Ovary (tissue), 9 donors: ENCODE measurements around the gene IFIT2. TPM values are rescaled to one million over a fixed set of nuclear protein-coding genes. Genes with fewer than 3 reads are reported as not detected.
"Not testable (repeated sequence)": the region's sequence is repeated elsewhere in the genome, so short reads cannot be mapped to it uniquely, and the experiment has no call there.

ENCODE experiments used
- DNase-seq, 5 donors: peaks; one replicate each; pipeline ENCODE4 v3.0.0-alpha.2; 2019 to 2020
- H3K27ac ChIP-seq, 2 donors: fragments of 200-600 bp; one replicate each; pipeline versions ENCODE4 v1.5.1 to v1.8.0; 2019 to 2022
- H3K27me3 ChIP-seq: fragments of 200-600 bp; one replicate; pipeline ENCODE4 v1.8.0; 2022
- H3K36me3 ChIP-seq: fragments of 200-600 bp; sonication (generic); one replicate; pipeline ENCODE4 v1.5.1; 2019
- H3K4me1 ChIP-seq: one replicate; pipeline ENCODE4 v1.8.1; 2013; ENCODE audit warnings: mild to moderate bottlenecking, moderate library complexity; ENCODE audit not compliant: insufficient read depth
- H3K4me3 ChIP-seq: fragments of 200-600 bp; sonication (generic); one replicate; pipeline ENCODE4 v1.5.1; 2017
- H3K9me3 ChIP-seq, 2 donors: fragments of 200-600 bp in 1 of 2; sonication (generic) in 1 of 2; one replicate each; pipeline versions ENCODE4 v1.5.1 to v1.8.1; 2013 to 2019; ENCODE audit warnings: mild to moderate bottlenecking in 1 of 2, moderate library complexity in 1 of 2
- EP300 ChIP-seq: sonication (generic); formaldehyde crosslinking; IDR thresholded peaks from one replicate; pipeline ENCODE4 v1.6.1; 2017; ENCODE audit warnings: antibody characterized with exemption
- POLR2A ChIP-seq: fragments of 450-650 bp; IDR thresholded peaks from one replicate; pipeline ENCODE4 v1.6.1; 2017; ENCODE audit warnings: antibody characterized with exemption, mild to moderate bottlenecking, moderate library complexity
- WGBS, 3 donors: extraction: QIAGEN DNeasy Blood & Tissue Kit in 1 of 3; methylation state at CpG; one replicate each; pipeline versions ENCODE4 v1.1.5 to v1.1.7; 2013 to 2017; 5-methylcytosine and 5-hydroxymethylcytosine counted together
- intact Hi-C, 4 donors: fragments of 100-400 bp; cut with DNase I; formaldehyde crosslinking; loops; one replicate each; pipeline versions ENCODE4 v1.11.0 to v1.15.1; 2022 to 2023
- polyA plus RNA-seq, 2 donors: library from polyadenylated mRNA; stranded (reverse); fragments of 200-250 nt in 1 of 2; fragments of 350-450 nt in 1 of 2; fragmentation: Illumina TruSeq in 1 of 2; extraction: RNeasy Lipid Tissue Mini Kit (QIAGEN cat#74804) in 1 of 2; gene quantifications; one replicate each; pipeline ENCODE4 v1.2.3, GENCODE V29; 2013 to 2014
- total RNA-seq, 7 donors: library from RNA; depleted of rRNA in 2 of 7; stranded (reverse); fragments of >200 nt in 2 of 7; fragmentation: NEBNext Ultra II Directional in 3 of 7; extraction: Animal tissue kit (Norgen Biotek cat#: 25700) in 3 of 7; gene quantifications; one replicate each; pipeline versions ENCODE4 v1.1.0 to v1.2.4, GENCODE V29; 2016 to 2023
- TF ChIP-seq, protein P1 (sequence below), 3 donors: fragments of 450-650 bp in 2 of 3; fragments of 200-600 bp in 1 of 3; IDR thresholded peaks; one replicate each; pipeline versions ENCODE4 v1.5.1 to v1.8.0; 2016 to 2022; ENCODE audit warnings: antibody characterized with exemption in 3 of 3, mild to moderate bottlenecking in 1 of 3
- donor health status: DM: no; HTN: no; CAD: no; lungs with moderate emphysema.
- donor health status: DM: no; HTN: no; CAD: no.
- donor health status: Bipolar disorder and iron deficiency.
- donor health status: DM: yes; HTN: yes; CAD: no.
- donor health status: DM: no; HTN: no; CAD: no.
- donor health status: DM: yes; HTN: yes; CAD: no.

The IFIT2 gene
- total and polyA plus RNA-seq, 9 donors: 2.1 to 21.3 (median 6.2) TPM

GRCh38 chr10:89281606-89282395 lies 20.0 kb upstream of the IFIT2 start:
- WGBS, 3 donors: 72 to 78% (median 73%) methylated on average over 4 of the region's 4 CpGs
- DNase-seq: no peak
- Histone ChIP-seq H3K36me3 (no peaks in the 10 kb centered on the region), H3K27ac (no peak overlapping the region), H3K4me1 (peaks cover 9% of the 10 kb centered on the region), H3K27me3 (no peaks in the 10 kb centered on the region), H3K4me3 (no peak overlapping the region), H3K9me3 (no peaks in the 10 kb centered on the region)
- TF ChIP-seq POLR2A: no peak
- TF ChIP-seq, protein P1, sequence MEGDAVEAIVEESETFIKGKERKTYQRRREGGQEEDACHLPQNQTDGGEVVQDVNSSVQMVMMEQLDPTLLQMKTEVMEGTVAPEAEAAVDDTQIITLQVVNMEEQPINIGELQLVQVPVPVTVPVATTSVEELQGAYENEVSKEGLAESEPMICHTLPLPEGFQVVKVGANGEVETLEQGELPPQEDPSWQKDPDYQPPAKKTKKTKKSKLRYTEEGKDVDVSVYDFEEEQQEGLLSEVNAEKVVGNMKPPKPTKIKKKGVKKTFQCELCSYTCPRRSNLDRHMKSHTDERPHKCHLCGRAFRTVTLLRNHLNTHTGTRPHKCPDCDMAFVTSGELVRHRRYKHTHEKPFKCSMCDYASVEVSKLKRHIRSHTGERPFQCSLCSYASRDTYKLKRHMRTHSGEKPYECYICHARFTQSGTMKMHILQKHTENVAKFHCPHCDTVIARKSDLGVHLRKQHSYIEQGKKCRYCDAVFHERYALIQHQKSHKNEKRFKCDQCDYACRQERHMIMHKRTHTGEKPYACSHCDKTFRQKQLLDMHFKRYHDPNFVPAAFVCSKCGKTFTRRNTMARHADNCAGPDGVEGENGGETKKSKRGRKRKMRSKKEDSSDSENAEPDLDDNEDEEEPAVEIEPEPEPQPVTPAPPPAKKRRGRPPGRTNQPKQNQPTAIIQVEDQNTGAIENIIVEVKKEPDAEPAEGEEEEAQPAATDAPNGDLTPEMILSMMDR (IDR thresholded peaks at IDR 0.05): no peak
- TF ChIP-seq EP300: no peak
- intact Hi-C loops: no loop called here

- intact Hi-C loops: no loop called here
- peak overlapping the region; percentile 18 for H3K4me3 ChIP-seq
- no peaks in the 10 kb centered on the region for H3K27me3 ChIP-seq
- WGBS, 3 donors: 20 to 22% (median 21%) methylated on average over 6 of the region's 6 CpGs
- H3K9me3 ChIP-seq: no peaks in the 10 kb centered on the region
- H3K27ac ChIP-seq: peak overlapping the region; percentile 39 to 76
- TF ChIP-seq POLR2A (no peak), EP300 (no peak)
- TF ChIP-seq, protein P1 (IDR thresholded peaks at IDR 0.05): peak in 1 of 3 donors; percentile 20
- H3K36me3 ChIP-seq: no peaks in the 10 kb centered on the region
- no peak for DNase-seq
- peaks cover 7% of the 10 kb centered on the region for H3K4me1 ChIP-seq
Observed at GRCh38 chr10:89283025-89283935, 18.6 kb upstream of the IFIT2 start.

GRCh38 chr10:89283936-89284475 lies 17.8 kb upstream of the IFIT2 start:
- peak; percentile 40 to 71 (median 64) for DNase-seq
- 1 to 3% (median 2%) methylated on average over 4 of the region's 4 CpGs for WGBS, 3 donors
- Histone ChIP-seq H3K4me3 (peak overlapping the region; percentile 18), H3K27ac (peak overlapping the region; percentile 39 to 76), H3K4me1 (peaks cover 7% of the 10 kb centered on the region), H3K9me3 (no peaks in the 10 kb centered on the region), H3K27me3 (no peaks in the 10 kb centered on the region), H3K36me3 (no peaks in the 10 kb centered on the region)
- TF ChIP-seq POLR2A (no peak), EP300 (no peak)
- TF ChIP-seq, protein P1 (IDR thresholded peaks at IDR 0.05): no peak
- intact Hi-C loops: no loop called here

GRCh38 chr10:89284711-89285110 lies 17.1 kb upstream of the IFIT2 start:
- H3K27me3 ChIP-seq, H3K9me3 ChIP-seq, H3K4me3 ChIP-seq, DNase-seq, H3K4me1 ChIP-seq, intact Hi-C loops, H3K36me3 ChIP-seq: not testable (repeated sequence)
- 89 to 92% (median 91%) methylated on average over 6 of the region's 6 CpGs for WGBS, 3 donors
- peak overlapping the region; percentile 39 to 76 for H3K27ac ChIP-seq

DNA sequence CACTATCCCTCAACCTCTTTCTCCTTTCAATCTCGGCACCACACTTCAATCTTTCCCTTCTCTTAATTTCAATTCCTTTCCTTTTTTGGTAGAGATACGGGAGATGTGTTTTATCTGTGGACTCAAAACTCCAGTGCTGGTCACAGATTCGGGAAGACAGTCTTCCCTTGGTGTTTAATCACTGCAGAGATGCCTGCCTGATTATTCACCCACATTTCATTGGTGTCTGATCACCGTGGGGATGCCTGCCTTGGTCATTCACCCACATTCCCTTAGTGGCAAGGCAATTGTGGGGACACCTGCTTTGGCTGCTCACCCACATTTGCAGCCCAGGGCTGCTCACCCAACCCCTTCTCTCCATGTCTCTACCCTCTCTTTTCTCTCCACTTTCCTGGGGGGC lies 16.5 kb upstream of the IFIT2 start:
- 83 to 85% (median 83%) methylated on average over 4 of the region's 4 CpGs for WGBS, 3 donors

More for the DNA sequence above, 16.5 kb upstream of the IFIT2 start:
- H3K9me3 ChIP-seq, H3K36me3 ChIP-seq, intact Hi-C loops, H3K27me3 ChIP-seq, DNase-seq, H3K4me1 ChIP-seq, H3K4me3 ChIP-seq, H3K27ac ChIP-seq: not testable (repeated sequence)
